Measurements from ENCODE around the gene SMAD7.

SMAD7 gene

GRCh38 chr18:48888773-48889080, 62.0 kb downstream of the SMAD7 start:
- DNase-seq (ENCODE audit: low read depth, low spot score): no peak
- no peak for TF ChIP-seq CTCF (IDR thresholded peaks at IDR 0.05; ENCODE audit: insufficient read depth, low read length, missing control alignments)
- POLR2A ChIA-PET: no interaction called here
- no peak overlapping the region for H3K4me3 ChIP-seq (ENCODE audit: low read depth, low read length)
- CTCF ChIA-PET: no interaction called here

- ChIA-PET CTCF (interaction anchor here (0.7 kb wide), 1 partner anchor 390 kb away, joined by 3 read pairs; no protein-coding TSS in a partner anchor), POLR2A (no interaction called here)
- no peak overlapping the region for H3K4me3 ChIP-seq (ENCODE audit: low read depth, low read length)
- no peak for DNase-seq (ENCODE audit: low read depth, low spot score)
- TF ChIP-seq CTCF (IDR thresholded peaks at IDR 0.05; ENCODE audit: insufficient read depth, low read length, missing control alignments): no peak
Measured at GRCh38 chr18:48887905-48888772, 62.6 kb downstream of the SMAD7 start.

- POLR2A ChIA-PET: no interaction called here
- CTCF ChIA-PET: interaction anchor here (0.7 kb wide), 1 partner anchor 390 kb away, joined by 3 read pairs; no protein-coding TSS in a partner anchor
- no peak for TF ChIP-seq CTCF (IDR thresholded peaks at IDR 0.05; ENCODE audit: insufficient read depth, low read length, missing control alignments)
- no peak overlapping the region for H3K4me3 ChIP-seq (ENCODE audit: low read depth, low read length)
- DNase-seq (ENCODE audit: low read depth, low spot score): no peak
Measured at GRCh38 chr18:48887294-48887904, 63.4 kb downstream of the SMAD7 start.

- DNase-seq (ENCODE audit: low read depth, low spot score): no peak
- CTCF ChIA-PET: interaction anchor here (1.2 kb wide), 1 partner anchor 14 kb away, joined by 3 read pairs; no protein-coding TSS in a partner anchor
- no peak overlapping the region for H3K4me3 ChIP-seq (ENCODE audit: low read depth, low read length)
- no peak for TF ChIP-seq CTCF (IDR thresholded peaks at IDR 0.05; ENCODE audit: insufficient read depth, low read length, missing control alignments)
- POLR2A ChIA-PET: no interaction called here
Measured at GRCh38 chr18:48886520-48887293, 64.1 kb downstream of the SMAD7 start.

GRCh38 chr18:48885924-48886400, 64.8 kb downstream of the SMAD7 start:
- no peak for DNase-seq (ENCODE audit: low read depth, low spot score)
- TF ChIP-seq CTCF (IDR thresholded peaks at IDR 0.05; ENCODE audit: insufficient read depth, low read length, missing control alignments): no peak
- no peak overlapping the region for H3K4me3 ChIP-seq (ENCODE audit: low read depth, low read length)
- CTCF ChIA-PET: interaction anchor here (1.2 kb wide), 1 partner anchor 15 kb away, joined by 3 read pairs; no protein-coding TSS in a partner anchor
- POLR2A ChIA-PET: no interaction called here

All from AG04449 (cell line).